Vagina (tissue), 2 donors: Measurements from ENCODE around the gene PTPRD.

ENCODE experiments used
- POLR2A ChIP-seq, 2 donors: fragments of 450-650 bp; IDR thresholded peaks; one replicate each; pipeline ENCODE4 v1.6.1; 2017; ENCODE audit warnings: antibody characterized with exemption in 2 of 2, mild to moderate bottlenecking in 2 of 2, moderate library complexity in 2 of 2
- POLR2AphosphoS5 ChIP-seq, 2 donors: sonication (generic); formaldehyde crosslinking; IDR thresholded peaks; one replicate each; pipeline ENCODE4 v1.9.0; 2017; ENCODE audit warnings: antibody characterized with exemption in 2 of 2, mild to moderate bottlenecking in 2 of 2, low read depth in 1 of 2; ENCODE audit not compliant: insufficient read depth in 1 of 2
- TF ChIP-seq, protein P1 (sequence below), 3 experiments: fragments of 450-650 bp in 2 of 3; fragments of 200-600 bp in 1 of 3; sonication (generic) in 1 of 3; IDR thresholded peaks; one replicate each; pipeline ENCODE4 v1.5.1; 2017 to 2019; ENCODE audit warnings: antibody characterized with exemption in 3 of 3, mild to moderate bottlenecking in 2 of 3, moderate library complexity in 2 of 3

DNA sequence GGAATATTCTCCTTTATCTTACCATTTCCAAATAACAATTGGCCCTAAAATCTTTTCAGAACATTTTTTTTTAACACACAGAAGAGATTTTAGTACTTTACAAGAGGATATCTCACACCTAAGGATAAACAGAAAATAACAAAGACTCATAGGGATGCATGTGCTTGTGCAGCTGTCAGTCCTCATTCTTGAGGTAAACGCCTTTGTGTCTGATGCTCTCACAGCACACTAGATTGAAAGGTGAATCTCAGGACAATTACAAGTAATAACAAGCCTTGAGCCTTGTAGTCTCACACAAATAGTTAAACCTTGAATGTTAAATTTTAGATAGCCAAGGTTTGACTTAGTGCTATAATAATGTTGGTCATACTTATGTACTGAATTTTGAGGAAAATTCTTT is 439.2 kb downstream of the PTPRD start:
- no peak for TF ChIP-seq POLR2AphosphoS5 (IDR thresholded peaks at IDR 0.05; ENCODE audit: insufficient read depth in 1 of 2, low read depth in 1 of 2)
- TF ChIP-seq, protein P1, sequence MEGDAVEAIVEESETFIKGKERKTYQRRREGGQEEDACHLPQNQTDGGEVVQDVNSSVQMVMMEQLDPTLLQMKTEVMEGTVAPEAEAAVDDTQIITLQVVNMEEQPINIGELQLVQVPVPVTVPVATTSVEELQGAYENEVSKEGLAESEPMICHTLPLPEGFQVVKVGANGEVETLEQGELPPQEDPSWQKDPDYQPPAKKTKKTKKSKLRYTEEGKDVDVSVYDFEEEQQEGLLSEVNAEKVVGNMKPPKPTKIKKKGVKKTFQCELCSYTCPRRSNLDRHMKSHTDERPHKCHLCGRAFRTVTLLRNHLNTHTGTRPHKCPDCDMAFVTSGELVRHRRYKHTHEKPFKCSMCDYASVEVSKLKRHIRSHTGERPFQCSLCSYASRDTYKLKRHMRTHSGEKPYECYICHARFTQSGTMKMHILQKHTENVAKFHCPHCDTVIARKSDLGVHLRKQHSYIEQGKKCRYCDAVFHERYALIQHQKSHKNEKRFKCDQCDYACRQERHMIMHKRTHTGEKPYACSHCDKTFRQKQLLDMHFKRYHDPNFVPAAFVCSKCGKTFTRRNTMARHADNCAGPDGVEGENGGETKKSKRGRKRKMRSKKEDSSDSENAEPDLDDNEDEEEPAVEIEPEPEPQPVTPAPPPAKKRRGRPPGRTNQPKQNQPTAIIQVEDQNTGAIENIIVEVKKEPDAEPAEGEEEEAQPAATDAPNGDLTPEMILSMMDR (IDR thresholded peaks at IDR 0.05), result no peak
- no peak for TF ChIP-seq POLR2A (IDR thresholded peaks at IDR 0.05)
